GM15510 (cell line): Measurements from ENCODE around the gene GOLGA8O.
"Not testable (repeated sequence)": the region's sequence is repeated elsewhere in the genome, so short reads cannot be mapped to it uniquely, and the experiment has no call there.

Source experiments
- POLR2A ChIP-seq: IDR thresholded peaks from 3 replicates; pipeline ENCODE4 v1.6.1; 2011; ENCODE audit warnings: borderline replicate concordance; ENCODE audit not compliant: insufficient read length; ENCODE audit errors: extremely low read depth

The GOLGA8O gene

GRCh38 chr15:32455534-32455933, at the start of gene GOLGA8O:
TSS of gene GOLGA8O (minus strand) at chr15:32455634. CDS start at chr15:32455536, 98 bp downstream.
- not testable (repeated sequence) for TF ChIP-seq POLR2A

DNA sequence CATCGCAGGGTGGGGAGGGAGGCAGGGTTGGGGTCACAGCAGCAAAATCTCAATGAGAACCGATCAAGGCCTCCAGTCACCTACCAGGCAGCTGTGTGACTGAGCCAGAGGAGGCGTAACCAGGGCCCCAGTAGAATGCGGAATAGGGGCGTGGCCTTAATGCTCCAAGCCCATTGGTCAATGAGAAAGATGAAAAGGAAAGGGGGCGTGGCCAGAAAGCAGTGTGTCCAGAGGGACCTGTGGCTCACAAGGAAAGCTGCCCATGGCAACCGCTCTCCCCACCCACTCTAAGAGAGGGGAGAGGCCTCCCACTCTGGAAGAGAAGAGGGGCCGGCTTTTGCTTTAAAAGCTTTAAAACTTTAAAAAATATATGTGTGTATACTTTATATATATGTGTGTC, 52.2 kb downstream of the GOLGA8O start, which contains the start of gene GOLGA8K:
Gene GOLGA8K (minus strand): TSS at position 101 of the 400 bp plus-strand sequence. CDS start 98 bp downstream, at position 3.
- not testable (repeated sequence) for TF ChIP-seq POLR2A
